ENCODE measurements around the gene SLC35F1.

DNA sequence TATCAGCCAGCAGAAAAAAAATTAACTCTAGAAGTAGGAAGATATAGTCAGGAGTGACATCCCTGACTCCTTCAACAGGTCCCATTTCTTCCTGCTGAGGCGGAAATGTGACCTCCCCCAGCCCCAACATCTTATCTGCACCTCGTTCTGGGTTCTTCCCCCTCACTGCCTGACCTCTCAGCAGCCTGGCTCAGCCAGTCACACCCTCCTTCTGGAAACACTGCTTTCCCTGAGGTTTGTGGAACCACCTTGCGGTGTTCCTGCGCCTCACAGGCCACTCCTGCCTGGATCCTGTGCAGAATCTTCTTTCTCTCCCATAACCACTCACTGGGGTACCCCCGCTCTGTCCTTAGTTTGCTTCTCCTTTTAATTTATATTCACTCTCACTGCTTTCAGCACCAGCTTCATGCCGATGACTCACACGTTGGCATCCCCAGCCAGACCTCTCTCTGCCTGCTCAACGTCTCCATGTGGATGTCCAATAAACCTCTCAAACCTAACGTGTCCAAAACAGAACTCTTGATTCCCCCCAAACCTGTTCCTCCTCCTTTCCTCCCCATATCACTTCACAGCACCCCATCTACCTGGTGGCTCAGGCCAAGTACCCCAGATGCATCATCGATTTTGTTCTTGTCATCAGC lies 418.3 kb downstream of the SLC35F1 start:
- no peak for TF ChIP-seq ARNT (IDR thresholded peaks at IDR 0.05)
- no peak for TF ChIP-seq BHLHE40 (IDR thresholded peaks at IDR 0.05; ENCODE audit: borderline replicate concordance)
- no peak for TF ChIP-seq SP1 (IDR thresholded peaks at IDR 0.05)
- no peak for TF ChIP-seq CTBP1 (IDR thresholded peaks at IDR 0.05; ENCODE audit: borderline replicate concordance)
- TF ChIP-seq PKNOX1 (IDR thresholded peaks at IDR 0.05) = no peak
- no peak for TF ChIP-seq FOXK2 (IDR thresholded peaks at IDR 0.05)
